K562 (cell line): ENCODE measurements around the gene SLC6A8. TPM values are rescaled to one million over a fixed set of nuclear protein-coding genes. Genes with fewer than 3 reads are reported as not detected.

Experiments
- ATAC-seq: fragments of 200-7000 bp; cut with Tn5 transposase; 3 replicates; pipeline ENCODE4 v1.9.1; 2020; ENCODE audit warnings: moderate library complexity
- BruUV-seq: library from RNA; stranded (reverse); fragments of 400-500 nt; replicated peaks from 2 replicates; lab custom pipeline; 2021; lab: Mats Ljungman, UMichigan
- CTCF ChIA-PET: fragments of 300-600 bp; formaldehyde crosslinking; extraction: SDS; loops from one replicate; lab custom pipeline; 2021; ENCODE audit warnings: low intra/inter-chr PET ratio; lab: Yijun Ruan, JAX
- POLR2A ChIA-PET: fragments of 300-600, 350-650 bp; sonication (Branson Sonifier 250); formaldehyde crosslinking; extraction: SDS; loops from one replicate; lab custom pipeline; 2021; ENCODE audit warnings: antibody characterized with exemption, inconsistent platforms; lab: Yijun Ruan, JAX
- DNase-seq, 4 experiments: peaks; one replicate each; pipeline versions ENCODE4 v3.0.0 to v3.0.0-alpha.2; 2011 to 2018; ENCODE audit warnings: low spot score in 3 of 4, mixed read lengths in 3 of 4; ENCODE audit errors: extremely low read depth in 1 of 4
- FAIRE-seq: peaks from 2 replicates; lab custom pipeline; 2011; peaks lifted over from hg19 to GRCh38; lab: Jason Lieb, UNC
- H2AFZ ChIP-seq: 2 replicates; pipeline ENCODE4 v1.6.0; 2011; ENCODE audit warnings: low read depth, low read length, control low read depth, inconsistent platforms
- H3K27ac ChIP-seq: fragments of 200-600 bp; 3 replicates; pipeline ENCODE4 v1.8.0; 2011; ENCODE audit warnings: low read depth, mild to moderate bottlenecking, control low read depth, inconsistent platforms, low read length, moderate library complexity, mixed read lengths; ENCODE audit errors: extremely low read depth
- H3K27me3 ChIP-seq, 2 experiments: fragments of 300-600 bp in 1 of 2; 2 replicates in 1 of 2; 3 replicates in 1 of 2; pipeline versions ENCODE4 v1.6.0 to v1.8.0; 2011; ENCODE audit warnings: inconsistent platforms in 2 of 2, low read length in 2 of 2, mild to moderate bottlenecking in 1 of 2, mixed read lengths in 1 of 2, moderate library complexity in 1 of 2; ENCODE audit not compliant: control insufficient read depth in 2 of 2, insufficient read depth in 2 of 2
- H3K36me3 ChIP-seq: fragments of 300-600 bp; 3 replicates; pipeline ENCODE4 v1.8.0; 2011; ENCODE audit warnings: mild to moderate bottlenecking, low read length, inconsistent platforms; ENCODE audit not compliant: control insufficient read depth, insufficient read depth
- H3K4me1 ChIP-seq, 2 experiments: fragments of 200-600 bp in 1 of 2; replicated peaks in 1 of 2; 2 replicates in 1 of 2; 3 replicates in 1 of 2; pipeline versions ENCODE4 v1.5.1 to v1.8.0; 2011; ENCODE audit warnings: inconsistent platforms in 2 of 2, low read length in 2 of 2, mild to moderate bottlenecking in 1 of 2, mixed read lengths in 1 of 2, moderate library complexity in 1 of 2; ENCODE audit not compliant: control insufficient read depth in 2 of 2, insufficient read depth in 2 of 2
- H3K4me2 ChIP-seq: 2 replicates; pipeline ENCODE4 v1.6.1; 2011; ENCODE audit warnings: low read length, control low read depth, inconsistent platforms, mixed read lengths; ENCODE audit not compliant: insufficient read depth
- H3K4me3 ChIP-seq: fragments of 200-600 bp; sonication (generic), shearing (Covaris generic); 2 replicates; pipeline ENCODE4 v1.5.1; 2016; ENCODE audit warnings: control low read depth, inconsistent platforms
- H3K79me2 ChIP-seq: fragments of 200-600 bp; 3 replicates; pipeline ENCODE4 v1.8.0; 2011; ENCODE audit warnings: low read length, inconsistent platforms; ENCODE audit not compliant: control insufficient read depth, insufficient read depth
- H3K9ac ChIP-seq, 2 experiments: 2 replicates each; pipeline versions ENCODE4 v1.6.0 to v1.6.1; 2011; ENCODE audit warnings: low read depth in 2 of 2, low read length in 2 of 2, control low read depth in 1 of 2, inconsistent platforms in 1 of 2, mild to moderate bottlenecking in 1 of 2, mixed read lengths in 1 of 2; ENCODE audit not compliant: insufficient read depth in 1 of 2
- H3K9me1 ChIP-seq: one replicate; pipeline ENCODE4 v1.6.0; 2011; ENCODE audit warnings: inconsistent platforms, mild to moderate bottlenecking, low read length, moderate library complexity; ENCODE audit not compliant: control insufficient read depth, insufficient read depth
- H3K9me3 ChIP-seq: replicated peaks from 2 replicates; pipeline ENCODE4 v1.5.1; 2011; ENCODE audit warnings: low read depth, low read length, inconsistent platforms; ENCODE audit not compliant: control insufficient read depth, insufficient read depth
- H4K20me1 ChIP-seq: replicated peaks from 2 replicates; pipeline ENCODE4 v1.6.1; 2011; ENCODE audit warnings: low read length, inconsistent platforms, mixed read lengths; ENCODE audit not compliant: control insufficient read depth, insufficient read depth
- BACH1 ChIP-seq: fragments of 200-800 bp; sonication (Bioruptor generic); IDR thresholded peaks from 2 replicates; pipeline ENCODE4 v1.6.1; 2016; ENCODE audit warnings: missing genetic modification characterization, missing compliant biosample characterization
- EGR1 ChIP-seq: fragments of 450-650 bp; conservative IDR thresholded peaks from 2 replicates; pipeline ENCODE4 v1.6.1; 2017; ENCODE audit warnings: mild to moderate bottlenecking
- FOSL1 ChIP-seq: fragments of 200-800 bp; sonication (Bioruptor generic); conservative IDR thresholded peaks from 2 replicates; pipeline ENCODE4 v1.6.1; 2016; ENCODE audit warnings: missing genetic modification characterization, missing compliant biosample characterization
- MCM2 ChIP-seq: fragments of 450-650 bp; IDR thresholded peaks from 2 replicates; pipeline ENCODE4 v1.6.1; 2017; ENCODE audit warnings: low read depth, mild to moderate bottlenecking
- MEIS2 ChIP-seq: fragments of 450-650 bp; IDR thresholded peaks from 2 replicates; pipeline ENCODE4 v1.6.1; 2014; ENCODE audit warnings: mild to moderate bottlenecking; ENCODE audit not compliant: partially characterized antibody
- MIER1 ChIP-seq: fragments of 450-650 bp; IDR thresholded peaks from 2 replicates; pipeline ENCODE4 v1.6.1; 2016; ENCODE audit warnings: antibody characterized with exemption, mild to moderate bottlenecking, low read depth
- MITF ChIP-seq: IDR thresholded peaks from 2 replicates; pipeline ENCODE4 v1.6.1; 2014; ENCODE audit warnings: antibody characterized with exemption
- NUFIP1 ChIP-seq: fragments of 450-650 bp; IDR thresholded peaks from 2 replicates; pipeline ENCODE4 v1.6.1; 2018; ENCODE audit not compliant: partially characterized antibody
- PHF21A ChIP-seq: fragments of 450-650 bp; IDR thresholded peaks from 2 replicates; pipeline ENCODE4 v1.6.1; 2017; ENCODE audit warnings: low read depth, borderline replicate concordance
- PTTG1 ChIP-seq: fragments of 450-650 bp; IDR thresholded peaks from 2 replicates; pipeline ENCODE4 v1.6.1; 2016; ENCODE audit warnings: low read depth, mild to moderate bottlenecking, missing genetic modification characterization, missing compliant biosample characterization
- TCF15 ChIP-seq: fragments of 250-450 bp; sonication (Bioruptor Pico); IDR thresholded peaks from 2 replicates; pipeline ENCODE4 v1.8.0; 2022; ENCODE audit warnings: moderate library complexity, mild to moderate bottlenecking, inconsistent platforms
- YY1 ChIP-seq, 3 experiments: IDR thresholded peaks; 2 replicates each; pipeline ENCODE4 v1.6.1; 2011; ENCODE audit warnings: low read length in 2 of 3, mild to moderate bottlenecking in 2 of 3, moderate library complexity in 2 of 3, borderline replicate concordance in 1 of 3, control low read depth in 1 of 3, low read depth in 1 of 3; ENCODE audit not compliant: insufficient read depth in 3 of 3, insufficient replicate concordance in 2 of 3, control insufficient read depth in 1 of 3, insufficient read length in 1 of 3; ENCODE audit errors: extremely low read depth in 1 of 3
- ZBED1 ChIP-seq: IDR thresholded peaks from 2 replicates; pipeline ENCODE4 v1.6.1; 2014
- ZBTB12 ChIP-seq: fragments of 250-450 bp; sonication (Bioruptor Pico); IDR thresholded peaks from 2 replicates; pipeline ENCODE4 v1.4.0; 2020
- ZNF197 ChIP-seq: fragments of 200-800 bp; sonication (Bioruptor generic); IDR thresholded peaks from 2 replicates; pipeline ENCODE4 v1.6.1; 2016; ENCODE audit warnings: low read depth, missing genetic modification characterization, missing compliant biosample characterization
- ZNF717 ChIP-seq: fragments of 250-450 bp; sonication (Bioruptor Pico); IDR thresholded peaks from 2 replicates; pipeline ENCODE4 v1.5.0; 2021
- ZNF830 ChIP-seq: fragments of 250-450 bp; sonication (Bioruptor Pico); IDR thresholded peaks from 2 replicates; pipeline ENCODE4 v1.5.0; 2021; ENCODE audit warnings: mild to moderate bottlenecking
- whole genome bisulfite sequencing: fragments of 100-300 bp; shearing (Covaris generic); methylation state at CpG from one replicate; pipeline ENCODE4 v1.1.6; 2016; ENCODE audit warnings: low coverage, mixed read lengths; ENCODE audit not compliant: insufficient coverage; ENCODE audit errors: missing lambda C conversion rate; 5-methylcytosine and 5-hydroxymethylcytosine counted together
- in situ Hi-C: fragments of 300-500 bp; cut with MboI; formaldehyde crosslinking; loops from 4 replicates; pipeline ENCODE4 v1.15.0; 2018; ENCODE audit warnings: inconsistent platforms, mixed read lengths
- intact Hi-C: fragments of 100-400 bp; cut with micrococcal nuclease; formaldehyde crosslinking; loops from 2 replicates; pipeline ENCODE4 v1.14.2; 2022
- polyA plus RNA-seq, 8 experiments: library from polyadenylated mRNA; depleted of rRNA in 4 of 8; stranded (reverse) in 5 of 8; unstranded in 3 of 8; fragments of >200 nt; fragmentation: Nextera tagmentation in 2 of 8; fragmentation: Illumina TruSeq in 1 of 8; extraction: Ambion mirVana in 2 of 8; extraction: Trizol in 1 of 8; gene quantifications; 2 replicates each; pipeline versions ENCODE4 v1.2.1 to v1.2.3, GENCODE V29; 2011 to 2014; ENCODE audit warnings: inconsistent platforms in 1 of 8, missing spikeins in 1 of 8
- total RNA-seq, 7 experiments: library from RNA; depleted of rRNA in 6 of 7; stranded (reverse); fragments of >200 nt in 6 of 7; fragmentation: Illumina TruSeq in 2 of 7; extraction: Trizol in 2 of 7; gene quantifications; 2 replicates each; pipeline versions ENCODE4 v1.2.1 to v1.2.3, GENCODE V29; 2011 to 2021; ENCODE audit warnings: low replicate concordance in 1 of 7

Gene SLC6A8
- total and polyA plus RNA-seq, 9 of the 15 experiments (the other 6 are each of a cell fraction or from before 2014, with no cell fraction given) = 0.68 to 144 (median 34.3) TPM

- in situ Hi-C loops = no loop called here
Observed at GRCh38 chrX:153740631-153741222, 53.0 kb downstream of the SLC6A8 start.

GRCh38 chrX:153741446-153741845 is 53.7 kb downstream of the SLC6A8 start:
- ChIA-PET CTCF (no interaction called here), POLR2A (no interaction called here)
- H3K27me3 ChIP-seq = no peaks in the 10 kb centered on the region
- no peaks in the 10 kb centered on the region for H3K9me1 ChIP-seq
- H3K4me3 ChIP-seq = no peak overlapping the region
- no peaks in the 10 kb centered on the region for H4K20me1 ChIP-seq
- in situ Hi-C loops = no loop called here
- H2AFZ ChIP-seq = no peak overlapping the region
- H3K9ac ChIP-seq = no peak overlapping the region
- intact Hi-C loops = no loop called here
- BruUV-seq = no TSS peak
- FAIRE-seq = no peak
- 62% methylated on average over 6 of the region's 14 CpGs for WGBS
- no peak overlapping the region for H3K27ac ChIP-seq
- no peaks in the 10 kb centered on the region for H3K79me2 ChIP-seq
- no peaks in the 10 kb centered on the region for H3K9me3 ChIP-seq
- no peak overlapping the region for H3K4me2 ChIP-seq
- no peak for DNase-seq
- no peak for ATAC-seq
- H3K4me1 ChIP-seq = peaks cover 0 to 64% of the 10 kb centered on the region in 2 experiments; a peak in 3 of 5 replicates
- H3K36me3 ChIP-seq = no peaks in the 10 kb centered on the region; the same call in 2 of the 3 replicates
- TF ChIP-seq MCM2 (no peak), MITF (no peak), MEIS2 (no peak), ZNF197 (CRISPR knock-in tag) (no peak), FOSL1 (tag) (no peak), BACH1 (tag) (no peak), ZBTB12 (no peak), ZNF717 (CRISPR knock-in tag) (no peak), ZNF830 (CRISPR knock-in tag) (no peak), NUFIP1 (no peak)

More at GRCh38 chrX:153740631-153741222, 53.0 kb downstream of the SLC6A8 start:
- Histone ChIP-seq H3K9me3 (no peaks in the 10 kb centered on the region), H4K20me1 (no peaks in the 10 kb centered on the region), H3K4me3 (no peak overlapping the region), H3K9me1 (no peaks in the 10 kb centered on the region), H3K4me2 (no peak overlapping the region), H2AFZ (no peak overlapping the region), H3K36me3 (no peaks in the 10 kb centered on the region; the same call in 2 of the 3 replicates), H3K27me3 (no peaks in the 10 kb centered on the region), H3K4me1 (peaks cover under 1 to 70% of the 10 kb centered on the region in 2 experiments; a peak in 3 of 5 replicates), H3K27ac (no peak overlapping the region), H3K79me2 (no peaks in the 10 kb centered on the region), H3K9ac (no peak overlapping the region)
- POLR2A ChIA-PET = interaction anchor here (0.6 to 1.0 kb wide), 2 partner anchors 31 to 69 kb away, joined by 3 read pairs; no protein-coding TSS in a partner anchor
- no peak for FAIRE-seq
- CTCF ChIA-PET = no interaction called here
- TF ChIP-seq MIER1 (no peak), YY1 (IDR thresholded peaks at IDR 0.05; ENCODE audit: borderline replicate concordance in 1 of 3, control insufficient read depth in 1 of 3, extremely low read depth in 1 of 3, insufficient read depth in 3 of 3, insufficient read length in 1 of 3, insufficient replicate concordance in 2 of 3, low read depth in 1 of 3, low read length in 2 of 3) (no peak), PTTG1 (tag) (no peak), ZBED1 (no peak), EGR1 (no peak), PHF21A (no peak), TCF15 (CRISPR knock-in tag) (no peak)
- no TSS peak for BruUV-seq
- intact Hi-C loops = no loop called here
- DNase-seq = no peak
- WGBS = 82% methylated on average over 9 of the region's 16 CpGs
- no peak for ATAC-seq
